ENCODE measurements around the gene PCLO. TPM values are rescaled to one million over a fixed set of nuclear protein-coding genes. Genes with fewer than 3 reads are reported as not detected.

PCLO gene
- total RNA-seq, 1 donor from 2014 or later, result 6.7 TPM

DNA sequence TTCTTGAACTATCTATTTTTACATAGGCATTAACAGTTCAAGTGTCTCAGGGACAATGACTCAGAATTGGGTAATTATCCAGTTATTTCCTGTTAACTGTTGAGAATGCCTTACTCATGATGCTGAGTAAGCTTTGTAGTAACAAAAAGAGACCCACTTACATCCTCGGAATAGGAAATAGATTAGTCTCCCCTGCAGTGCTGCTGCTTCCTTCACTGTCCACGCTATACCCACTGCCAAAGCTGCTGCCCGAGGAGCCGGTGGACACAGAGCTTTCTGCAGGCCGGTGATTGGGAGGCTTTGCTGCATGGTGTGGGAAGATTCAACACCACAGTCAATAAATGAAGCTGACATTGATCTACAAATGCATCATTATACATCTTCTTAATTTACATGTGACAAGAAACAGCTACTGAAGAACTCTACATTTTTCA lies 357.1 kb downstream of the PCLO start:
- no peak overlapping the region for H3K27ac Mint-ChIP-seq
- no peak for DNase-seq (ENCODE audit: extremely low spot score, unreplicated experiment)
- TF ChIP-seq, protein P1, sequence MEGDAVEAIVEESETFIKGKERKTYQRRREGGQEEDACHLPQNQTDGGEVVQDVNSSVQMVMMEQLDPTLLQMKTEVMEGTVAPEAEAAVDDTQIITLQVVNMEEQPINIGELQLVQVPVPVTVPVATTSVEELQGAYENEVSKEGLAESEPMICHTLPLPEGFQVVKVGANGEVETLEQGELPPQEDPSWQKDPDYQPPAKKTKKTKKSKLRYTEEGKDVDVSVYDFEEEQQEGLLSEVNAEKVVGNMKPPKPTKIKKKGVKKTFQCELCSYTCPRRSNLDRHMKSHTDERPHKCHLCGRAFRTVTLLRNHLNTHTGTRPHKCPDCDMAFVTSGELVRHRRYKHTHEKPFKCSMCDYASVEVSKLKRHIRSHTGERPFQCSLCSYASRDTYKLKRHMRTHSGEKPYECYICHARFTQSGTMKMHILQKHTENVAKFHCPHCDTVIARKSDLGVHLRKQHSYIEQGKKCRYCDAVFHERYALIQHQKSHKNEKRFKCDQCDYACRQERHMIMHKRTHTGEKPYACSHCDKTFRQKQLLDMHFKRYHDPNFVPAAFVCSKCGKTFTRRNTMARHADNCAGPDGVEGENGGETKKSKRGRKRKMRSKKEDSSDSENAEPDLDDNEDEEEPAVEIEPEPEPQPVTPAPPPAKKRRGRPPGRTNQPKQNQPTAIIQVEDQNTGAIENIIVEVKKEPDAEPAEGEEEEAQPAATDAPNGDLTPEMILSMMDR (conservative IDR thresholded peaks at IDR 0.05), result no peak
- H3K36me3 Mint-ChIP-seq, result no peaks in the 10 kb centered on the region
- H3K9me3 Mint-ChIP-seq, result no peaks in the 10 kb centered on the region
- peaks cover 2% of the 10 kb centered on the region for H3K4me1 Mint-ChIP-seq (ENCODE audit: unreplicated experiment)
- H3K4me3 Mint-ChIP-seq, result no peak overlapping the region
- no peaks in the 10 kb centered on the region for H3K27me3 Mint-ChIP-seq

DNA sequence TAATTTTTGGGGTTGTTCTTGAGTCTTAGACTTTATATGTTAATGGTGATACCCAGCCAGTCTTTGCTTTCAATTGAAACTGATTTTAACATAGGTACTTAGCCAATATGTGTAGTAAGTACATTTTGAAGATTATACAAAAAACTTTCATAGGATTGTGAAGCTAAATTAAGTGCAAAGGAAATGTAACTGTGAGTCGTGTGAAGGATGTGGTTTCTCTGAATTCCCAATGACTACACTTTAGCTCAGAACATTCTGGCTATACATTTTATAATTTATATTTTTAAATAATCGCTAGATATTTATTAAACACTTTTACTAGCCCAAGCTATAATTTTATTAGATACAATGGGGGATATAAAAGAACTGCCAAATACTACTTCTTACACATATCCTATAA lies 359.3 kb downstream of the PCLO start:
- Mint-ChIP-seq H3K4me1 (ENCODE audit: unreplicated experiment) (no peaks in the 10 kb centered on the region), H3K4me3 (no peak overlapping the region), H3K27ac (no peak overlapping the region), H3K36me3 (no peaks in the 10 kb centered on the region), H3K9me3 (no peaks in the 10 kb centered on the region), H3K27me3 (no peaks in the 10 kb centered on the region)
- TF ChIP-seq, protein P1 (conservative IDR thresholded peaks at IDR 0.05), result no peak
- no peak for DNase-seq (ENCODE audit: extremely low spot score, unreplicated experiment)

DNA sequence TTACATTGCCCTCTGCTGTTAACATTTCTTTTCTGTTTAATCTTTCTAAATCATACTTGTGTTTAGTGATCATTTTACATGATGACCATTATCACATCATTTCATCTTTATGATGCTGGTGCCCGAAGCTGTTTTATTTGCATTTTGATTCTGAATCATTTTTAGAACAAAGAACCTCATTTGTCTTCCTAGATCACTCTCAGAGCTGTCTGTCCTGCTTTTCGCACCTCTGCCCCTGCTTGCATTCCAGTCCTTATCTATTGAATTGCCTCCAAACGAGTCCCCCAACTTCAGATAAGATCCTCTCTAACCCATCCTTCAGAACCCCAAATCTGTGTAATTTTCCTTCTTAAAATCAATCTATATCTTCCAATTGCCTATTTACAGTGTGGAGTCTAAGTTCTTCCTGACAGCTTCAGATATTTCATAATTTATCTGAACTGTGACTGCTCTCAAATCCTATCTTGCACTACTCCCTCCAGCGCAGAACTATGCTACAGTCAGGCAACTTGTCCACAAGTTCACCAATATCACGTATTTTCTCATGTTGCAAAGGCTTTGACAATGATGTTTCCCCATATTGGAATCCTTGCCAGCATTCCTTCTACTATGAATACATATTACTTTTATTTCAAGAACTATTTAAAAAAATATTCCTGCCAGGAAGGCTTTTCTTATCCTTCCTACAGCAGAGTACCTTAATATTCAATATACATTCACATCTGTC lies 372.6 kb downstream of the PCLO start:
- Mint-ChIP-seq H3K27me3 (peaks cover 5% of the 10 kb centered on the region), H3K4me3 (no peak overlapping the region), H3K27ac (no peak overlapping the region), H3K4me1 (ENCODE audit: unreplicated experiment) (peaks cover 5% of the 10 kb centered on the region), H3K9me3 (no peaks in the 10 kb centered on the region), H3K36me3 (no peaks in the 10 kb centered on the region)
- TF ChIP-seq, protein P1 (conservative IDR thresholded peaks at IDR 0.05), result no peak
- DNase-seq (ENCODE audit: extremely low spot score, unreplicated experiment), result no peak

DNA sequence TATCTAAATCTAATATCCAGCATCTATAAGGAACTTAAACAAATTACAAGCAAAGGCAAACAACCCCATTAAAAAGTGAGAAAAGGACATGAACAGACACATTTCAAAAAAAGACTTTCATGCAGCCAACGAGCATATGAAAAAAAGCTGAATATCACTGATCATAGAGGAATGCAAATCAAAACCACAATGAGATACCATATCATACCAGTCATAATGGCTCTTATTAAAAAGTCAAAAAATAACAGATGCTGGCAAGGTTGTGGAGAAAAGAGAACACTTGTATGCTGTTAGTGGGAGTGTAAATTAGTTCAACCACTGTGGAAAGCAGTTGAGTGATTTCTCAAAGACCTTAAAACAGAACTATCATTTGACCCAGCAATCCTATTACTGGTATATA lies 384.7 kb downstream of the PCLO start:
- Mint-ChIP-seq H3K9me3 (no peaks in the 10 kb centered on the region), H3K4me3 (no peak overlapping the region), H3K27me3 (no peaks in the 10 kb centered on the region), H3K36me3 (no peaks in the 10 kb centered on the region), H3K27ac (no peak overlapping the region), H3K4me1 (ENCODE audit: unreplicated experiment) (no peaks in the 10 kb centered on the region)
- TF ChIP-seq, protein P1 (conservative IDR thresholded peaks at IDR 0.05), result no peak
- DNase-seq (ENCODE audit: extremely low spot score, unreplicated experiment), result no peak

DNA sequence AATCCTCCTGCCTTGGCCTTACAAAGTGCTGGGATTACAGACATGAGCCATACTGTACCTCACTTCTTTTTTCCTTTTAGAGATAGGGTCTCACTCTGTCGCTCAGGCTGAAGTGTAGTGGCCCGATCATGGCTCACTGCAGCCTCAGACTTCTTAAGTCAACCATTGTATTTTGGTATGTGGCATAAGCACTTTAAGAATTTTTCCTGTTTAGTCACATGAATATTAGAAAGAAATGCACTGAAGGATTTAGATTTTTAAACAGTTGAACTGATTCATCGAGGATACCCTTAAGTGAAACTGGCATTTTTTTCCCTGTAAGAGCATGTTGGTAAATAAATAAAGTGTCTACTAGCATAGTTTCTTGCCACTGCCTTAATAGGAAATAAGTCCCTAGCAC lies 399.8 kb downstream of the PCLO start:
- no peak overlapping the region for H3K27ac Mint-ChIP-seq
- H3K4me3 Mint-ChIP-seq, result no peak overlapping the region
- peaks cover 13% of the 10 kb centered on the region for H3K27me3 Mint-ChIP-seq
- H3K9me3 Mint-ChIP-seq, result no peaks in the 10 kb centered on the region
- TF ChIP-seq, protein P1 (conservative IDR thresholded peaks at IDR 0.05), result no peak
- no peak for DNase-seq (ENCODE audit: extremely low spot score, unreplicated experiment)
- no peaks in the 10 kb centered on the region for H3K4me1 Mint-ChIP-seq (ENCODE audit: unreplicated experiment)
- H3K36me3 Mint-ChIP-seq, result no peaks in the 10 kb centered on the region

Data from type B pancreatic cell (in vitro differentiated cells).